KMS-11 (cell line): ENCODE results near the gene TUBA3C.

ENCODE experiments used
- H2AFZ ChIP-seq: fragments of 200-600 bp; sonication (generic); 2 replicates; pipeline ENCODE4 v1.6.1; 2016; ENCODE audit warnings: antibody characterized with exemption, mixed run types, low read depth
- H3K27ac ChIP-seq: fragments of 200-600 bp; sonication (generic); 2 replicates; pipeline ENCODE4 v1.6.1; 2016; ENCODE audit warnings: mild to moderate bottlenecking, mixed run types
- H3K27me3 ChIP-seq: fragments of 200-600 bp; sonication (generic); 2 replicates; pipeline ENCODE4 v1.6.1; 2017; ENCODE audit warnings: mild to moderate bottlenecking, low read depth, mixed run types, moderate library complexity; ENCODE audit not compliant: insufficient read depth
- H3K36me3 ChIP-seq: fragments of 200-600 bp; sonication (generic); 2 replicates; pipeline ENCODE4 v1.6.1; 2017; ENCODE audit warnings: mild to moderate bottlenecking, mixed run types; ENCODE audit not compliant: insufficient read depth
- H3K4me1 ChIP-seq: fragments of 200-600 bp; sonication (generic); 2 replicates; pipeline ENCODE4 v1.6.1; 2016; ENCODE audit warnings: mild to moderate bottlenecking, low read depth, mixed run types; ENCODE audit not compliant: poor library complexity, severe bottlenecking
- H3K4me2 ChIP-seq: fragments of 200-600 bp; sonication (generic); 2 replicates; pipeline ENCODE4 v1.7.0; 2016; ENCODE audit warnings: mild to moderate bottlenecking, mixed run types
- H3K4me3 ChIP-seq: fragments of 200-600 bp; sonication (generic); IDR thresholded peaks from 2 replicates; pipeline ENCODE4 v1.6.1; 2017; ENCODE audit warnings: low read depth, low read length, mixed read lengths; ENCODE audit not compliant: insufficient read depth
- H3K79me2 ChIP-seq: fragments of 200-600 bp; sonication (generic); 2 replicates; pipeline ENCODE4 v1.6.1; 2016; ENCODE audit warnings: low read depth, mixed run types; ENCODE audit not compliant: insufficient read depth
- H3K9ac ChIP-seq: fragments of 200-600 bp; sonication (generic); 2 replicates; pipeline ENCODE4 v1.6.1; 2016; ENCODE audit warnings: mild to moderate bottlenecking, mixed run types
- H4K20me1 ChIP-seq: fragments of 200-600 bp; sonication (generic); 2 replicates; pipeline ENCODE4 v1.6.1; 2016; ENCODE audit warnings: mild to moderate bottlenecking, mixed run types; ENCODE audit not compliant: insufficient read depth
- CTCF ChIP-seq: fragments of 200-600 bp; sonication (generic); conservative IDR thresholded peaks from 2 replicates; pipeline ENCODE4 v1.6.1; 2017; ENCODE audit warnings: low read depth, mild to moderate bottlenecking, antibody characterized with exemption, low read length, moderate library complexity, mixed read lengths

The TUBA3C gene

GRCh38 chr13:19173752-19174151, 7.9 kb downstream of the TUBA3C start:
- Histone ChIP-seq H3K4me2 (no peak overlapping the region), H3K9ac (no peak overlapping the region), H3K27ac (no peak overlapping the region), H3K4me1 (no peaks in the 10 kb centered on the region), H2AFZ (no peak overlapping the region), H3K27me3 (no peaks in the 10 kb centered on the region), H3K4me3 (no peak overlapping the region), H3K36me3 (no peaks in the 10 kb centered on the region), H4K20me1 (no peaks in the 10 kb centered on the region), H3K79me2 (no peaks in the 10 kb centered on the region)
- no peak for TF ChIP-seq CTCF

- Histone ChIP-seq H2AFZ (no peak overlapping the region), H3K27me3 (no peaks in the 10 kb centered on the region), H3K79me2 (no peaks in the 10 kb centered on the region), H4K20me1 (no peaks in the 10 kb centered on the region), H3K4me2 (no peak overlapping the region), H3K4me3 (no peak overlapping the region), H3K4me1 (no peaks in the 10 kb centered on the region), H3K36me3 (no peaks in the 10 kb centered on the region), H3K27ac (no peak overlapping the region), H3K9ac (no peak overlapping the region)
- no peak for TF ChIP-seq CTCF
Measured at GRCh38 chr13:19172647-19173030, 9.0 kb downstream of the TUBA3C start.

GRCh38 chr13:19172007-19172646, 9.5 kb downstream of the TUBA3C start:
- Histone ChIP-seq H3K36me3 (no peaks in the 10 kb centered on the region), H3K27ac (no peak overlapping the region), H3K79me2 (no peaks in the 10 kb centered on the region), H3K9ac (no peak overlapping the region), H4K20me1 (no peaks in the 10 kb centered on the region), H3K4me1 (no peaks in the 10 kb centered on the region), H3K4me3 (no peak overlapping the region), H3K4me2 (no peak overlapping the region), H2AFZ (no peak overlapping the region), H3K27me3 (no peaks in the 10 kb centered on the region)
- TF ChIP-seq CTCF = no peak

GRCh38 chr13:19171563-19171962, 10.1 kb downstream of the TUBA3C start:
- Histone ChIP-seq H3K27me3 (no peaks in the 10 kb centered on the region), H2AFZ (no peak overlapping the region), H3K4me1 (no peaks in the 10 kb centered on the region), H4K20me1 (no peaks in the 10 kb centered on the region), H3K9ac (no peak overlapping the region), H3K27ac (no peak overlapping the region), H3K79me2 (no peaks in the 10 kb centered on the region), H3K4me2 (no peak overlapping the region), H3K36me3 (no peaks in the 10 kb centered on the region), H3K4me3 (no peak overlapping the region)
- no peak for TF ChIP-seq CTCF
